Measurements from ENCODE around the gene PTCH1. TPM values are rescaled to one million over a fixed set of nuclear protein-coding genes. Genes with fewer than 3 reads are reported as not detected.

Gene PTCH1
- total RNA-seq, 3 donors from 2014 or later: 6.6 to 9.9 (median 6.6) TPM

DNA sequence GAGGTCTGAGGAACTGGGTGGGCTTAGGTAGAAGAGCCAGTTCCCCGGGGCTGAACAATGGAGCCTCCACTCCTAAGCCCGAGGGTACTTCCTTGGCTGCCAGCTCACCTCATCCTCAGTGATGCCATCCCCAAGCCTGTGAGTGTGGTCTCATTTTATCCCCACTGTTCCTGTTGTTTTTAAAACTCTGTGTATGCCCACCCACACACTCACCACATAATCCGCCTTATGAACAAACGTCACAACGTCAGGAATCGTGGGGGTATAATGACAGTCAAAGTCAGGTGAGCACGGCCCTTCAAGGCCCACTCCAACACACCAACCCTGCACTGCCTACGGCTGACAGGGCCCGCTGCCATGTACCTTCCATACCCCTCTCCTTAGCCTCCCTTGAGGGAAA, 61.1 kb downstream of the PTCH1 start:
- Histone ChIP-seq H3K4me1 (no peaks in the 10 kb centered on the region), H3K4me3 (no peak overlapping the region), H3K27ac (no peak overlapping the region), H3K9me3 (no peaks in the 10 kb centered on the region), H3K27me3 (no peaks in the 10 kb centered on the region), H3K36me3 (peaks cover 7% of the 10 kb centered on the region)
- DNase-seq (ENCODE audit: low spot score in 2 of 2): no peak
- TF ChIP-seq CTCF (IDR thresholded peaks at IDR 0.05): no peak
- TF ChIP-seq POLR2A (IDR thresholded peaks at IDR 0.05): no peak
- TF ChIP-seq POLR2AphosphoS5 (IDR thresholded peaks at IDR 0.05): no peak
- intact Hi-C loops (cut with DNase I; ENCODE audit: low total_unique reads): no loop called here

- H3K9me3 ChIP-seq: no peaks in the 10 kb centered on the region
- no peak overlapping the region for H3K4me3 ChIP-seq
- no peak for DNase-seq (ENCODE audit: low spot score in 2 of 2)
- no peak overlapping the region for H3K27ac ChIP-seq
- no peaks in the 10 kb centered on the region for H3K4me1 ChIP-seq
- H3K27me3 ChIP-seq: no peaks in the 10 kb centered on the region
- no peak for TF ChIP-seq POLR2AphosphoS5 (IDR thresholded peaks at IDR 0.05)
- TF ChIP-seq CTCF (IDR thresholded peaks at IDR 0.05): no peak
- no peak for TF ChIP-seq POLR2A (IDR thresholded peaks at IDR 0.05)
- peaks cover 4% of the 10 kb centered on the region for H3K36me3 ChIP-seq
- intact Hi-C loops (cut with DNase I; ENCODE audit: low total_unique reads): no loop called here
Observed at GRCh38 chr9:95452176-95452575, 64.6 kb downstream of the PTCH1 start.

- intact Hi-C loops (cut with DNase I; ENCODE audit: low total_unique reads): no loop called here
- peaks cover 10% of the 10 kb centered on the region for H3K36me3 ChIP-seq
- no peaks in the 10 kb centered on the region for H3K4me1 ChIP-seq
- no peak for TF ChIP-seq CTCF (IDR thresholded peaks at IDR 0.05)
- TF ChIP-seq POLR2A (IDR thresholded peaks at IDR 0.05): no peak
- TF ChIP-seq POLR2AphosphoS5 (IDR thresholded peaks at IDR 0.05): no peak
- H3K27me3 ChIP-seq: no peaks in the 10 kb centered on the region
- no peaks in the 10 kb centered on the region for H3K9me3 ChIP-seq
- H3K27ac ChIP-seq: no peak overlapping the region
- no peak overlapping the region for H3K4me3 ChIP-seq
- DNase-seq (ENCODE audit: low spot score in 2 of 2): no peak
Observed at GRCh38 chr9:95451065-95451426, 65.7 kb downstream of the PTCH1 start.

DNA sequence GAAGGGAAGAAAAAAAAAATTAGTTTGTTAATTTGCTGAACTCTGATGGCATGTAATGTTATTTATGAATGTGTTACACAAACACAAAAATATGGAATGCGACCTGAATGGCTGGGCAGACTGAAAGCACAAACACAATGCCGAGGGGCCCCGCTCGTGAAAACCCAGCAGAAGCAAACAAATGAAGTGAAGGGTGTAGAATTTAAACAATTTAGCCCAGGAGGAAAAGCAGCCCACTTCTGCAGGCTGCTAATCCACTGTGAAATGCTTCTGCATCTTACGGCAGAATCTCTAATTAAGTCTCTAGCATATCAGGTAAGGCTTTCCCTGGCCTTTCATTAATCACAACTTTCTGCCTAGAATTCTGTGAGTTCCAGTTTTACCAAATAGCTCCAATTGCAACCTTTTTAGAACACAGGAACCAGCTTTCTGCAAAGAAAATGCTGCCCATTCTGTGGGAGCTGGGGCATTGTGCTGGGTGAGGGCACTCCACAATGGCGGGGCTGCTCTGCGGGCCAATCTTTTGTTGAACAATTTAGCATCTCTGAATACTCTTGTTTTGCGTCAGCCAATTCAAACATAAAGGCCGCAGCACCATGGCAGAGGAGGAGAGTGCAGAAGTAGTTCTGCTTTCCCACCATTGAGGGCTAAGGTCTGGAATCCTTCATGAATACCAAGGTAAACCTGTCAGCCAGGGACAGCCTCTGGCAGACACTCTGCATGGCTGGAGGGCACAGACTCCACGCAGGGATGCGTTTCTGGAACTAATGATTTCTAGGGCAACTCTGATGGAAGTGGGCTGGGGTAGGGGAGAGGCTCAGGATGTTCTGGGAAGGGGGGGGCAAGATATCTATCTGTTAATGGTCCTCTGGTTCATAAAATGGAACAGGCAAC, 66.4 kb downstream of the PTCH1 start:
- DNase-seq (ENCODE audit: low spot score in 2 of 2): no peak
- Histone ChIP-seq H3K27ac (no peak overlapping the region), H3K4me3 (no peak overlapping the region), H3K9me3 (no peaks in the 10 kb centered on the region), H3K36me3 (peaks cover 10% of the 10 kb centered on the region), H3K27me3 (no peaks in the 10 kb centered on the region), H3K4me1 (no peaks in the 10 kb centered on the region)
- TF ChIP-seq POLR2A (IDR thresholded peaks at IDR 0.05) (no peak), CTCF (IDR thresholded peaks at IDR 0.05) (no peak), POLR2AphosphoS5 (IDR thresholded peaks at IDR 0.05) (no peak)
- intact Hi-C loops (cut with DNase I; ENCODE audit: low total_unique reads): no loop called here

- Histone ChIP-seq H3K27ac (no peak overlapping the region), H3K36me3 (peaks cover 10% of the 10 kb centered on the region)
- intact Hi-C loops (cut with DNase I; ENCODE audit: low total_unique reads): no loop called here
Observed at GRCh38 chr9:95449016-95449415, 67.8 kb downstream of the PTCH1 start.

More at GRCh38 chr9:95449016-95449415, 67.8 kb downstream of the PTCH1 start:
- no peaks in the 10 kb centered on the region for H3K9me3 ChIP-seq
- DNase-seq (ENCODE audit: low spot score in 2 of 2): no peak
- no peak overlapping the region for H3K4me3 ChIP-seq
- H3K4me1 ChIP-seq: no peaks in the 10 kb centered on the region
- no peaks in the 10 kb centered on the region for H3K27me3 ChIP-seq
- TF ChIP-seq CTCF (IDR thresholded peaks at IDR 0.05) (no peak), POLR2AphosphoS5 (IDR thresholded peaks at IDR 0.05) (no peak), POLR2A (IDR thresholded peaks at IDR 0.05) (no peak)
